NK-92 (cell line): ENCODE results near the gene CARS2.

ENCODE experiments used
- DNase-seq: peaks from one replicate; lab custom pipeline; 2025; ENCODE audit not compliant: unreplicated experiment; lab: John Stamatoyannopoulos, UW

Gene CARS2

GRCh38 chr13:110653851-110654250 lies 52.1 kb downstream of the CARS2 start:
- DNase-seq = no peak

GRCh38 chr13:110653271-110653670 lies 52.6 kb downstream of the CARS2 start:
- DNase-seq = no peak

- DNase-seq = no peak
These were observed 53.2 kb downstream of the CARS2 start for GRCh38 chr13:110652764-110653163.

GRCh38 chr13:110652231-110652730 lies 53.6 kb downstream of the CARS2 start:
- no peak for DNase-seq

- DNase-seq = no peak
These were observed 54.1 kb downstream of the CARS2 start for GRCh38 chr13:110651726-110652230.

GRCh38 chr13:110651271-110651670 lies 54.6 kb downstream of the CARS2 start:
- no peak for DNase-seq

- no peak for DNase-seq
These were observed 55.5 kb downstream of the CARS2 start for GRCh38 chr13:110650436-110650835.

GRCh38 chr13:110649551-110649950 lies 56.4 kb downstream of the CARS2 start:
- no peak for DNase-seq

GRCh38 chr13:110648848-110649421 lies 57.0 kb downstream of the CARS2 start:
- no peak for DNase-seq

GRCh38 chr13:110648146-110648819 lies 57.6 kb downstream of the CARS2 start:
- no peak for DNase-seq

GRCh38 chr13:110647365-110647737 lies 58.6 kb downstream of the CARS2 start:
- DNase-seq = no peak

- no peak for DNase-seq
These were observed 59.2 kb downstream of the CARS2 start for GRCh38 chr13:110646442-110647364.

- no peak for DNase-seq
These were observed 60.2 kb downstream of the CARS2 start for GRCh38 chr13:110645750-110646149.

- DNase-seq = no peak
These were observed 60.9 kb downstream of the CARS2 start for GRCh38 chr13:110644892-110645521.

- DNase-seq = no peak
These were observed 62.0 kb downstream of the CARS2 start for GRCh38 chr13:110643768-110644421.

- no peak for DNase-seq
These were observed 62.6 kb downstream of the CARS2 start for GRCh38 chr13:110643324-110643723.

GRCh38 chr13:110642291-110642981 lies 63.5 kb downstream of the CARS2 start:
- DNase-seq = no peak

GRCh38 chr13:110641055-110642015 lies 64.6 kb downstream of the CARS2 start:
- DNase-seq = no peak

- DNase-seq = no peak
These were observed 65.3 kb downstream of the CARS2 start for GRCh38 chr13:110640591-110641029.
